Measurements from ENCODE around the gene STIM2.
"Not testable (repeated sequence)": the region's sequence is repeated elsewhere in the genome, so short reads cannot be mapped to it uniquely, and the experiment has no call there.

The STIM2 gene

DNA sequence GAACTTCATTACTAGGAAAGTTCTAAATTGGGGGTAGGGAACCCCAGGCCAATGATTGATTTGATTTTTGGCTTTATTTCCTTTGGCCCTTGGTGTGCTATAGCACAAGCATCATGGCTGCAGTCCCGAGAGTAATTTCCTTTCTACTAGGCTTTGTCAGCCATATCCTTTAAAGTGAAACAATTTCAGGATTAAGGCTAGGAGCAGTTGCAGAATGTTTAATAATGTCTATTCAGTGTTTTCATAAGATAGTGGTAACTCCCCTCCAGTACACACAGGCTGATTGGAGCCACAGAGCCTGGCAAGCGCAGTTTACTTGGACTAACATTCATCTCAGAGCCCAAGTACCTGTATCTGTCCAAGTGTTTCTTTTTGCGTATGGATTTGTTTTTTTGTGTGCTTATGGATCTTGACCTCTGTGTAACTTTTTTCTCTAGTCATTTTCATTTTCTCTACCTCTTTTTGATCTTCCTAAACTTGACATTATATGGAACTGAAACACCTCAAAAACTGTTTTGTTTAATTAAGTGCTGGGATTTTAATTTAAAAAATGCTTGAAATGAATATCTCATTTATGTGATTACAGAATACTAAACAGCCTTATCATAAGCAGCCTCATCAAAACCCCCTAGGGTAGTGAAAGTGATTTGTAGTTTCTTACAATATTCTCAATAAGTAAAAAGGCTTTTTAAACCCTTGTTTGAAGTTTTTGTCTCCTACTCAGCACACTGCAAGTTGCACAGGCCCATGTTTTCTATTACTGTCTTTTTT lies 7.5 kb downstream of the STIM2 start:
- no peak for DNase-seq
- ATAC-seq, result no peak

DNA sequence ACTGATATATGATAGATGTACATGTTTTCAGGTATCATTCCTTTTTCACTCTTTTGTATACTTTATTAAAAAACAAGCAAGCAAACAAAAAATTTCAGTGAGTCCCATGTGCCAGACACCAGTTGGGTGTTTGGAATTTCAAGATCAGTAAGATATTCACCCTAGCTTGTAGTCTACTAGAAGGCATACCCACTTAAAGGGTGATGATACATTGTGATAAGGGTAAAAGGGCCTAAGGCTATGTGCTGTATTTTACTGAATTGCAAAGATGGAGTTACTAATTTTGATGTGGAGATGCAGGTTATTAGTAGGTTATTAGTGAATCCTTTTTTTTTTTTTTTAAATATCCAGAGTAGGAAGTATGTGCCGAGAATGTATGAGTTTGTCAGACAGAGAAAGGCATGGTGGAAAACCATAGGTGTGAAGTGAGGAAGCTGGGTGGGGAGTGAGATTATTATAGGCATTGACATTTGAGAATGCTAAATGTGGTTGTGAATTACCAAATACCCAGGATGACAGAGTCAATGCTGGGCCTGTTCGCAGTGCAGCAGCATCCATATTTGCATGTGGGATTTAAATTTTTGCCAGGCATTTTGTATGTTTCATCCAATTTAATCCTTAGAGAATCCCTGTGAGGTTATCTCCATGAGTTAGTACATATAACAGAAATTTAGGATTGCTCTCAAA lies 10.1 kb downstream of the STIM2 start:
- ATAC-seq (peak; percentile 33), DNase-seq (no peak)

DNA sequence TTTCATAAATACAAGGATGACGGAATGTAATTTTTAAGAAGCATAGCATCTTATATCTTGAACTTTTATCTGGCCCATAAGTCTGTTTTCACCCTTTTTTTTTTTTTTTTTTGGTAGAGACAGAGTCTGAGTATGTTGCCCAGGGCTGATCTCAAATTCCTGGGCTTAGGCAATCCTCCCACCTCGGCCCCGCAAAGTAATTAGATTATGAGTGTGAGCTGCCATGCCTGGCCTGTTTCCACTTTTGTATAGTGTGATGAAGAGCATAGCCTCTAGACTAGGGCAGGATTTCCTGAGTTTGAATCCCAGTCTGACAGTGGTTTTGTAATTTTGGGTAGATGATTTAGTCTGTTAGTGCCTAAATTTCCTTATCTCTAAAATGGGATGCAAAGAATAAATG lies 11.0 kb downstream of the STIM2 start:
- no peak for ATAC-seq
- no peak for DNase-seq

DNA sequence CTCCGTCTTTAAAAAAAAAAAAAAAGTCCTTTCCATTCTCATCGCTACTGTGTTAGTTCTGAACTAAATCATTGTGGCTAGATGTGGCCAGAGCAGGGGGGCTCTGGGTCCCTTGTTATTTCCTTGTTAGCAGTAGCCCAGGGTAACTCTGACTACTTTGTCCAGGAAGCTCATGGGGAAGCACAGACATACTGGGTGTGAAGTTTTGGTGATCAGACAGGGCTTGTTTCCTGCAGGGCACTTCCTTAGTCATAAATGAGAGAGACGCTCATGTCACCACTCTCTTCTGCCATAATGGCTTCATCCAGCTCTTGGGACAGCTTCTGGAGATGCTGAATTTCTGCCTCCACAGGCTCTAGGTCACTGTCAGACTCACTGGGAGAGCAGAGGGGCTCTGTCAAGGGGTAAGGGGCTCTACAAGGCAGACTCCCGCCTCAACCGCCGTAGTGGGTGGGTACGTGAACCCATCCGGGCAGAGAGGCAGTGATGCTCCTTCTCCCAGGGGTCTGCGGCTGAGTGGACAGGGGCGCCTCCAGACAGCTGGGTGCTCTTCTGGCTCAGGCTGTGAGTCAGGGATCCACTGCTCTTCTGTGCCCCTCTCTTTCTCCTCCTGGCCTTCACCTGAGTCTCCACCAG lies 12.9 kb downstream of the STIM2 start:
- ATAC-seq (peak; percentile 97), DNase-seq (peak; percentile 61)

DNA sequence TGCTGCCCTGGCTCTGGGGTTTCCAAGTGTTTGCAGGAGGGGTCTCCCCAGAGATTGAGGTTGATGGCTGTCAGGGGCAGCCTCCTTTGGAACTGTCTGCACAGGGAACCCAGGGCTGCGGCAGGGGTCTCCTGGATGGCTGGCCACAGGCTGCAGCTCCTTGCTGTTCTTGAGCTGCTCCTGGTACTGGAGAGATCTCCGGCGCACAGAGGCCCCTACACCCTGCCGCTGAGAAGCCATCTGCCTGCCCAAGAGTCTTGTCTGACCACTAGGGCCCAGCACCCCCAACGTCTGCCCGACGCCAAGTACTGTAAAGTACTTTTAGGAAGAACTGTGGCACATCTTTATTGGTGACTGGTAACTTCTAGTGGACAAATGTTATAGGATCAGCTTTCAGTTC lies 13.5 kb downstream of the STIM2 start:
- ATAC-seq (no peak), DNase-seq (no peak)

DNA sequence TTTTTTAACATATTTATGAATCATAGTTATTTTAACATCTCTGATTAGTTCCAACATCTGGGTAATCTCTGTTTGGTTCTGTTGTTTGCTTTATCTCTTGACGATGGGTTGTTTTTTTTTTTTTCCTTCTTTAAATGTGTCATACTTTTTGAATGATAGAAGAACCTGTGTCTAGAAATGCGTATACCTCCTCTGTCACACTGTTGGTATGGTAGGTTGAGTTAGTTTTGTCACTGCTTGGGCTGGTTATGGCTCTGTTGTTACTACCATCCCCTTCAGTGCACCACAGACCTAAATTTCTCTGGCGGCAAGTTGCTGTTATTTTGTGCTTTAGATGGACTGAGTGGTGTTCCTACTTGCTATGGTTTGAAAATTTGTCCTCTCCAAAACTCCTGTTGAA lies 16.8 kb downstream of the STIM2 start:
- DNase-seq (no peak), ATAC-seq (no peak)

DNA sequence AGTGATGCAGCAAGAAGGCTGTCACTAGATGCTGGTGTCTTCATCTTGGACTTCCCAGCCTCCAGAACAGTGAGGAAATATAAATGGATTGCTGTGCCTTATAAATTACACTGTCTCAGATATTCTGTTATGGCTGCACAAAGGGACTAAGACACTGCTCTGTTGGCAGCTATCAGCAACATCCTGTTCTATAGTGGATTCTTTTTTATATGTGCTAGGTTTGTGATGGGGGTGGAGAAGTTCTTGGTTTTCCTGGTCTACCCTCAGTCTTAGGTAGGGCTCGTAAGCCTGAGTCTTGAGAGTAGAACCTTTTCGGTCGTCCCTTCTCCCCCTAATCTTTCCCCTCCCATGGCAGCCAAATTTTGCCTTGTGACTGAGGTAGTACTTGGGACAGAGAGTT lies 17.3 kb downstream of the STIM2 start:
- DNase-seq, result no peak
- no peak for ATAC-seq

DNA sequence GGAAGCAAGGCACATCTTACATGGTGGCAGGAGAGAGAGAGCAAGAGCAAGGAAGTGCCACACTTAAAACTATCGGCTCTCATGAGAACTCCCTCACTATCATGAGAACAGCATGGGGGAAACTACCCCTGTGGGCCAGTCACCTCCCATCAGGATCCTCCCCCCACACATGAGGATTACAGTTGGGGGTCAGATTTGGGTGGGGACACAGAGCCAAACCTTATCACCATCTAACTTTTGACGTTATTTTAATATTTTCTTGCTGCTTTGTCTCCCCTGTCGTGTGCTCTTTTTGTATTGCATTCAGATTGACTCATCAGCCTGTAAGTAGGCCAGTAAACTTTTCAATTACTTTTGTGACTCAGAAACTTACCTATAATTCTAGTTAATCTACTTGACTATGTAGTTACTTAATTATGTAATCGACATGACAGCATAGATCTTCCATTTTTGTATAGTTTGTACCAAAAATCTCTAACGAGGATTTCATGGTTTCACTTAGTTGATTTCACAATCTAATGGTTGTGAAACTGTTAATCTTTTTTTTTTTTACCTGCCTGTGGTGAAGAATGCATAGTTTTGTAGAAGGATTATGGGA lies 18.3 kb downstream of the STIM2 start:
- ATAC-seq (peak; percentile 67), DNase-seq (no peak)

DNA sequence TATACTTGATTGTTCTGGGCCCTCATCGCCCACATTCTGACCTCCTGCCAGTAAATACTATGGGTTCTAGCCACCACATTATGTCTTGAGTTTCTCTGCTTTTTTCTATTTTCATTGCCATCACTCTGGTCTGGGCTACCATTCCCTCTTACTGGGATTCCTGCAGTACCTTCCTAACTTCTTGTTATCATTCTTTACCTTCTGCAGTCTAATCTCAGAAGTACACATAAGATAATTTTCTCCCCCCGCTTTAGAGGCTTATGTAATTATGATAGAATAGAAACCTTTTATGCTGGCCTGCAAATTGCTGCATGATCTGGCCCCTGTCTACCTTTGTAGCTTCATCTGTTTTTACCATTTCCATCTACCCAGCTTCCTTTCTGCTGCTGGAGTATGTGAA lies 19.2 kb downstream of the STIM2 start:
- DNase-seq, result no peak
- no peak for ATAC-seq

DNA sequence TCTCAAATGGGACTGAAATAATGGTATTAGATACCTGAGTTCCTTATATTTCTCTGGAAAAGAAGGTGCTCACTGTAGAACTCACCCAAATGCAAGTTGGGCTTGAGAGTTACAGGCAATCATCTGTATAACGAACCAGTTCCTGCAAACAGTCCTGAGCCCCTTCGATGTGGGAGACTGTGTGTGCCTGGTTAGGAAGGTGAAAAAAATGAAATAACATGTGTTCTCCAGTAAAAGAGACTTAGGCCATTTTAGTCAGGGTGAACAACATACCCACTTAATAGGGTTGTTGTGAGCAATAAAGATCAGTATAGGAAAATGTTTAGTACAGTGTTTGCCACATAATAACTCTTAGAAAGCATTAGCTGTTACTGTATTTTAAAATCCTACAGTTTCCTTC lies 23.4 kb downstream of the STIM2 start:
- DNase-seq (no peak), ATAC-seq (no peak)

DNA sequence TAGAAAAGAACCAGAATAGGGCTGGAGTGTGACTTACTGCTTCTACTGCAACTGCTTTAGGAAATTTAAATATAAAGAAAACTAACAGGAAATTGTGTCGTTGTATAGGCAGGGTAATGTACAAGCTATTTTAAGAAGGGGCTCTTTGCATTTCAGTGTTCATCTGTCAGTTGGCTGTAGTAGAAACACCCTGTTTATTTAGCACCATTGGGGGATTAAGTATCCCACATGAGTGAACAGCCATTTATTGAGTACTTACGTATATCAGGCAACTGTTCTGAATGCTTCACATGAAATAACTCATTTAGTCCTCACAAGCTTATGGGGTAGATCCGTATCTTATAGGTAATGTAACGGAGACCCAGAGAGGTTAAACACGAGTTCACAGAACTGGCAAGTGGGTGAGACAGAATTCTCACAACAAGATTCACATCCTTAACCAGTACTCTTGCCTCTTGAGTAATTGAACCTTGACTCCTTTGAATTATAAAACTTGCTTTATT lies 23.9 kb downstream of the STIM2 start:
- ATAC-seq (peak; percentile 77), DNase-seq (no peak)

DNA sequence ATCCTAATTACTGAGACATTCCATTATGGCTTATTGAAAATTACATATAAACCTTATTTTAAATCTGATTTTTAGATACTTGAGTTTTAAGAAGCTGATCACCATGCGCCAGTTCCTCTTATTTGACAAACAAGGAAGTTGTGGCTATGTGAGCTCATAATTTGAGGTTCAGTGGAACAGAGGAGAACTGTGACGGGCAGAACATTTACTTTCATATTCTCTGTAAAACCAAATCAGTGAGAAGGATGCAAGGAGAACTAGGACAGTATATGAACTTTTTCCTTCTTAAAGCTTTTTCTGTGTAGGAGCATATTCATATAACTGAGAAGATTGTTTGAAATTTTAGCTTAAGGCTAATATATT lies 25.3 kb downstream of the STIM2 start:
- no peak for DNase-seq
- ATAC-seq, result peak; percentile 75

DNA sequence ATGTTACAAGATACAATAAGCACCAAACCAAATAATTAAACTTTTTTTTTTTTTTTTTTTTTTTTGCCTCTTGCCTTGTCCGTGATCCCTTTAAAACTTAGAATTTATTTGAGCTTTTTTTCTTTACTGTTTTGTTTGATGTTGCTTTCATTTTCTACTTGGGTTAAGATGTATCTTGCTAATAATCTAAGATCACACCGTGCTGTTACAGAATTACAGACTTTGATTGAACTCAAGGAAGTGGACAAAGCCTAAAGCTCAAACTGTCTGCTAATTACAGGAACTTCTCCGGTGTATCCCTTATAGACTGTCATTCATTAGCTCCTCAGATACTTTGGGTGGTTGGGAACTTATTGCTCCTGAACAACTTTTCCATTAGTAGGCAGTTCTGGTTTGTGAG lies 26.5 kb downstream of the STIM2 start:
- ATAC-seq, result no peak

DNA sequence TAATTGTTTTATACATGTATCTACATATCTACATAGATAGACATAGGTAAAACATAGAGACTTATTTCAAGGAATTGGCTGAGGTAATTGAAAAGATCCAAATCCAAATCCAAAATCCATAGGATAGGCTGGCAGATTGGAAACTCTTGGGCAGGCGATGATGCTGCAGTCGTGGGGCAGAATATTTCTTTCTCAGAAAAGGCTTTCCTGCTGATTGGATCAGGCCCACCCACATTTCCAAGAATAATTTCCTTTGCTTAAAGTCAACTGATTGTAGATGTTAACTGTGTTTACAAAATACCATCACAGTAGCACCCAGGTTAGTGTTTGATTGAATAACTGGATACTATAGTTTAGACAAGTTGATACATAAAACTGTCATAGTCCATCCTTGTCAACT lies 27.2 kb downstream of the STIM2 start:
- no peak for DNase-seq
- ATAC-seq, result no peak

More for the DNA sequence above, 26.5 kb downstream of the STIM2 start:
- no peak for DNase-seq

DNA sequence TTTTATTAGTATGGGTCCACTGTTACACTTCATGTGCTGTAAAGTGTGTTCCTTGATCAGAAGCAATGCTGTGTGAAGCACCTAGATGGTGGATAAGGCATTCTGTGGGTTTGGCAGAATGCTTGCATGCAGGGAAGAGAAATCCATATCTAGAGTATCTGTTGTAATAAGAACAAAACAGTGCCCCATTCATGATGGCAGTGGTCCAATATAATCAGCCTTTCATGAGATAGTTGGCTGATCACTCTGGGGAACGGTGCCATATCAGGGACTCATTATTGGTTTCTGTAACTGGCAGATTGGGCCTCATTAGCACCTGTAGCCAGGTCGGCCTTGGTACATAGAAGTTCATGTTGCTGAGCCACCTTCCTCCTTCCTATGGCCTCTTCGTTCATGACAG lies 28.7 kb downstream of the STIM2 start:
- no peak for DNase-seq
- ATAC-seq, result no peak

DNA sequence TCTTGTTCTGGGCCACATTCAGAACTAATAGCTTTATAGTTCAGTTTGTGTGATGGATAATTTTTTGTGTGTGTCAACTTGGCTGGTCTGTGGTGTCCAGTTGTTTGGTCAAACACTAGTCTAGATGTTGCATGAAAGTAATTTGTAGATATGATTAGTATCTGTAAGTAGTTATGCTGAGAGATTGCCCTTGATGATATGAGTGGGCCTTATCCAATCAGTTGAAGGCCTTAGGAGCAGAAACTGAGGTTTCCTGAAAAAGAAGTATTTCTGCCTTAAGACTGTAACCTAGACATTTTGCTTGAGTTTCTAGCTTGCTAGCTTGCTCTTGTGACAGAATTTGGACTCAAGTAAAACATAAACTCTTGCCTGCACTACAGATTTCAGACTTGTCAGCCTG lies 30.4 kb downstream of the STIM2 start:
- no peak for ATAC-seq
- no peak for DNase-seq

DNA sequence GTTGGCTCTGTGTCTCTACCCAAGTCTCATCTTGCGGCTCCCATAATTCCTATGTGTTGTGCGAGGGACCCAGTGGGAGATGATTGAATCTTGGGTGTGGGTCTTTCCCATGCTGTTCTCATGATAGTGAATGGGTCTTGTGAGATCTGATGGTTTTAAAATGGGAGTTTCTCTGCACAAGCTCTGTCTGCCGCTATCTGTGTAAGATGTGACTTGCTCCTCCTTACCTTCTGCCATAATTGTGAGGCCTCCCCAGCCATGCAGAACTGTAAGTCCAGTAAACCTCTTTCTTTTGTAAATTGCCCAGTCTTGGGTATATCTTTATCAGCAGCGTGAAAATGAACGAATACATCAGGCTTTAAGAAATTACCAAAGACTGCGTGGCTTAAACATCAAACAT lies 31.2 kb downstream of the STIM2 start:
- DNase-seq (no peak), ATAC-seq (no peak)

DNA sequence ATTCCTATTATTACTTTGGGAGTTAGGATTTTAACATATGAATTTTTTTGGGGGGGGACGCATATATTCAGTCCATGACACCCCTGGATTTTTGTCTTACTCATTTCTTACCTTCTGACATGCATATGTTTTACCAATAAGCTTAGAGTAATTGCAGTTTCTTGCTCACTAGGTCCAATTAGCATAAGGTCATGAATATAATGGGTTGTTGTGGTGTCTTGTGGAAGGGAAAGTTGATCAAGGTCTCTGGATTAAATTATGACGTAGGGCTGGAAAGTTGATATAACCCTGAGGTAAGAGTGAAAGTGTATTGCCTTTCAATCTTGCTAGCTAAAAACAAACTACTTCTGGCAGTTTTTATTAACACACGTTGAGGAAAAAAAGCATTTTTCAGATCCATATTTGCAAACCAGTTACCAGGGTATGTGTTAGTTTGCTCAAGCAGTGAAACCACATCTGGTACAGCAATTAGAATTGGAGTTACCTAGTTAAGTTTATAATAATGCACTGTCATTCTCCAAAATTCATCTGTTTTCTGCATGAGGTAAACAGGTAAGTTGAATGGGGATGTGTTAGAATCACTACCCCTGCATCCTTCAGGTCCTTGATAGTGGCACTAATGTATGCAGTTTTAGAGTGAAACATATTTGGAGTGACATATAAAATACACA lies 32.0 kb downstream of the STIM2 start:
- ATAC-seq (peak; percentile 71), DNase-seq (no peak)

DNA sequence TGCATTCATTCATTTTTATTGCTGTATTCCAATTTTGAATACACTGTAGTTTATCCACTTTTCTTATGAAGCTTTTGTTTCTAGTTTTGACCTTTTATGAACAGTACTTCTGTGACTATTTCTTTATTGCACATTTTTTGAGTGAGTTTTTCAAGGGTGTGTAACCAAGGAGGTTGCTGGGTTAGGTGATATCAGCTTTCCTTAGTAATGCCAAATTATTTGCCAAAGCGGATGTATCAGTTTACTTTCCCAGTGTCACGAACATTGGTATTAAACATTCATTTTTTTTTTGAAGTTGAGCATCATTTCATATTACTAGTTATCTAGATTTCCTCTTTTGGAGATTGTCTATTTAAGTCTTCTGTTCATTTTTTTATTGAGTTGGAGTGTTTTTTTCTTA lies 32.9 kb downstream of the STIM2 start:
- DNase-seq (no peak), ATAC-seq (no peak)

DNA sequence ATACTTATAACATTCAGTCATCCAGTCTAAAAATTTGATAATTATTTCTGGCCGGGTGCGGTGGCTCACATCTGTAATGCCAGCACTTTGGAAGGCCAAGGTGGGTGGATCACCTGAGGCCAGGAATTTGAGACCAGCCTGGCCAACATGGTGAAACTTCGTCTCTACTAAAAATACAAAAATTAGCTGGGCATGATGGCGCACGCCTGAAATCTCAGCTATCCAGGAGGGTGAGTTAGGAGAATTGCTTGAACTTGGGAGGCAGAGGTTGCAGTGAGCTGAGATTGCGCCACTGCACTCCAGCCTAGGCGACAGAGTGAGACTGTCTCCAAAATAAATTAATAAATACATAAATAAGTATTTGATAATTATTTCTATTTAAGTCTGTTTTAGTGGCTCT lies 34.2 kb downstream of the STIM2 start:
- not testable (repeated sequence) for DNase-seq, ATAC-seq

DNA sequence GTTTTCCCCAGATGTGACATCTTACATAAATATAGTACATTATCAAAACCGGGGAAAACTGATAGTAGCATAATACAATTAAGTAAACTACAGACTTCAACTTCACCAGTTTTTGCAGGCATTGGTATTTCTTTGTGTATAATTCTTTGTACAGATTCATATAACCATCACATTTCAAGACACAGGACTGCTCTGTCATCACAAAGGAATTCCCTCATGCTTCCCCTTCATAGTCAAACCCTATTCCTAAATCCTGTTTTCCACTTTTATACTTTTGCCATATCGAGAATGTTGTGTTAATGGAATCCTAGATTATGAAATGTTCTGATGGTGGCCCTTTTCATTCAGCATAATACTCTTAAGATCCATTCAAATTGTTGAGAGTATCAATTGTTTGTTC lies 36.0 kb downstream of the STIM2 start:
- DNase-seq (no peak), ATAC-seq (no peak)

DNA sequence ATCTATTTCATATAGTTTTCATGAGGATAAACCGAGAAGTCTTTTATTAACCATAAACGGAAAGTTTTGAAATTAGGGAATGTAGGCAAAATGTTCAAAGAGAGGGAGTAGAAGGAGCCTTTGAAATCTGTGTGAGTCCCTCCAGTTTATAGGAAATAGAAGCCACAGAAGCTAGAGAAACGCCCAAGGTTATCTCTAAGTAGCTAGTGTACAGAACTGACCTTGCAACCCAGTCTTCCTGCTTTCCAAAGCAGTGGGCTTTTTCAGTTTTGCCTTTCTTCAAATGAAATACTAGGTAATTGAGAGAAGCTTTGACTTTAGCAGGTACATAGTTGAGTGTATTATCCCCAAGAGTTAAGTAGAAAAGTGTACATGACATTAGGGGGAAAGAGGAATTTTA lies 39.4 kb downstream of the STIM2 start:
- ATAC-seq (no peak), DNase-seq (no peak)

All from stimulated activated naive CD8-positive, alpha-beta T cell treated with anti-CD3 and anti-CD28 coated beads, Interleukin-15, Interleukin-2, amounts not matched to agents 100 U/mL and 50 U/mL, for 24 hours (primary cell).